ENCODE results near the gene EPS8L3. TPM values are rescaled to one million over a fixed set of nuclear protein-coding genes. Genes with fewer than 3 reads are reported as not detected.

The EPS8L3 gene
- total and polyA plus RNA-seq, 4 donors, result 0.09 to 0.38 (median 0.15) TPM; not detected in 1

- H3K9ac ChIP-seq (ENCODE audit: low read depth in 1 of 2, low read length in 2 of 2), result no peak overlapping the region
- H3K4me1 ChIP-seq (ENCODE audit: control insufficient read depth in 4 of 4, insufficient read depth in 4 of 4, low read length in 3 of 4), result no peaks in the 10 kb centered on the region
These were observed 38.0 kb upstream of the EPS8L3 start for GRCh38 chr1:109801791-109802135.

DNA sequence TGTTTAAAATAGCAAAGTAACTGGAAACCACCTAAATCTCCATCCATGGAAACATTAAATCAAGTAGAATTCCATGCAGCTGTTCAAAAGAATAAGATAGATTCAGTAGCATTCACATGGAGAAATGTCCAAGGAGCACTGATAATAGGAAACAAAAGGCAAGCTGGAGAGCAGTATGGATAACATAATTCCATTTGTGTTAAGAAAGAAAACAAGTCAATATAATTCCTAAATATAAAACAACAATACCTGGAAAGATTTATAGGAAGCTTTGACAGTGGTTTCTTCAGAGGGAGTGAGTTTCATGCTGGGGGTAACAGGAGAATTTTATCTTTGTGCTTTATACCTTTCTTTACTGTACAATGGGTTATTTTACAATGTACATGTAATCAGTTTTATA is 36.6 kb upstream of the EPS8L3 start:
- no peak for DNase-seq (ENCODE audit: low spot score)
- TF ChIP-seq RAD21 (IDR thresholded peaks at IDR 0.05), result no peak
- TF ChIP-seq FOXA2 (IDR thresholded peaks at IDR 0.05), result no peak
- no peak for TF ChIP-seq GABPA (IDR thresholded peaks at IDR 0.05 in 1 of 2, conservative IDR thresholded peaks at IDR 0.05 in 1 of 2)
- TF ChIP-seq, protein P1, sequence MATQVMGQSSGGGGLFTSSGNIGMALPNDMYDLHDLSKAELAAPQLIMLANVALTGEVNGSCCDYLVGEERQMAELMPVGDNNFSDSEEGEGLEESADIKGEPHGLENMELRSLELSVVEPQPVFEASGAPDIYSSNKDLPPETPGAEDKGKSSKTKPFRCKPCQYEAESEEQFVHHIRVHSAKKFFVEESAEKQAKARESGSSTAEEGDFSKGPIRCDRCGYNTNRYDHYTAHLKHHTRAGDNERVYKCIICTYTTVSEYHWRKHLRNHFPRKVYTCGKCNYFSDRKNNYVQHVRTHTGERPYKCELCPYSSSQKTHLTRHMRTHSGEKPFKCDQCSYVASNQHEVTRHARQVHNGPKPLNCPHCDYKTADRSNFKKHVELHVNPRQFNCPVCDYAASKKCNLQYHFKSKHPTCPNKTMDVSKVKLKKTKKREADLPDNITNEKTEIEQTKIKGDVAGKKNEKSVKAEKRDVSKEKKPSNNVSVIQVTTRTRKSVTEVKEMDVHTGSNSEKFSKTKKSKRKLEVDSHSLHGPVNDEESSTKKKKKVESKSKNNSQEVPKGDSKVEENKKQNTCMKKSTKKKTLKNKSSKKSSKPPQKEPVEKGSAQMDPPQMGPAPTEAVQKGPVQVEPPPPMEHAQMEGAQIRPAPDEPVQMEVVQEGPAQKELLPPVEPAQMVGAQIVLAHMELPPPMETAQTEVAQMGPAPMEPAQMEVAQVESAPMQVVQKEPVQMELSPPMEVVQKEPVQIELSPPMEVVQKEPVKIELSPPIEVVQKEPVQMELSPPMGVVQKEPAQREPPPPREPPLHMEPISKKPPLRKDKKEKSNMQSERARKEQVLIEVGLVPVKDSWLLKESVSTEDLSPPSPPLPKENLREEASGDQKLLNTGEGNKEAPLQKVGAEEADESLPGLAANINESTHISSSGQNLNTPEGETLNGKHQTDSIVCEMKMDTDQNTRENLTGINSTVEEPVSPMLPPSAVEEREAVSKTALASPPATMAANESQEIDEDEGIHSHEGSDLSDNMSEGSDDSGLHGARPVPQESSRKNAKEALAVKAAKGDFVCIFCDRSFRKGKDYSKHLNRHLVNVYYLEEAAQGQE (IDR thresholded peaks at IDR 0.05), result no peak
- TF ChIP-seq, protein P2, sequence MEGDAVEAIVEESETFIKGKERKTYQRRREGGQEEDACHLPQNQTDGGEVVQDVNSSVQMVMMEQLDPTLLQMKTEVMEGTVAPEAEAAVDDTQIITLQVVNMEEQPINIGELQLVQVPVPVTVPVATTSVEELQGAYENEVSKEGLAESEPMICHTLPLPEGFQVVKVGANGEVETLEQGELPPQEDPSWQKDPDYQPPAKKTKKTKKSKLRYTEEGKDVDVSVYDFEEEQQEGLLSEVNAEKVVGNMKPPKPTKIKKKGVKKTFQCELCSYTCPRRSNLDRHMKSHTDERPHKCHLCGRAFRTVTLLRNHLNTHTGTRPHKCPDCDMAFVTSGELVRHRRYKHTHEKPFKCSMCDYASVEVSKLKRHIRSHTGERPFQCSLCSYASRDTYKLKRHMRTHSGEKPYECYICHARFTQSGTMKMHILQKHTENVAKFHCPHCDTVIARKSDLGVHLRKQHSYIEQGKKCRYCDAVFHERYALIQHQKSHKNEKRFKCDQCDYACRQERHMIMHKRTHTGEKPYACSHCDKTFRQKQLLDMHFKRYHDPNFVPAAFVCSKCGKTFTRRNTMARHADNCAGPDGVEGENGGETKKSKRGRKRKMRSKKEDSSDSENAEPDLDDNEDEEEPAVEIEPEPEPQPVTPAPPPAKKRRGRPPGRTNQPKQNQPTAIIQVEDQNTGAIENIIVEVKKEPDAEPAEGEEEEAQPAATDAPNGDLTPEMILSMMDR (IDR thresholded peaks at IDR 0.05; ENCODE audit: low read depth, low read length, missing input control), result no peak
- TF ChIP-seq, protein P3, sequence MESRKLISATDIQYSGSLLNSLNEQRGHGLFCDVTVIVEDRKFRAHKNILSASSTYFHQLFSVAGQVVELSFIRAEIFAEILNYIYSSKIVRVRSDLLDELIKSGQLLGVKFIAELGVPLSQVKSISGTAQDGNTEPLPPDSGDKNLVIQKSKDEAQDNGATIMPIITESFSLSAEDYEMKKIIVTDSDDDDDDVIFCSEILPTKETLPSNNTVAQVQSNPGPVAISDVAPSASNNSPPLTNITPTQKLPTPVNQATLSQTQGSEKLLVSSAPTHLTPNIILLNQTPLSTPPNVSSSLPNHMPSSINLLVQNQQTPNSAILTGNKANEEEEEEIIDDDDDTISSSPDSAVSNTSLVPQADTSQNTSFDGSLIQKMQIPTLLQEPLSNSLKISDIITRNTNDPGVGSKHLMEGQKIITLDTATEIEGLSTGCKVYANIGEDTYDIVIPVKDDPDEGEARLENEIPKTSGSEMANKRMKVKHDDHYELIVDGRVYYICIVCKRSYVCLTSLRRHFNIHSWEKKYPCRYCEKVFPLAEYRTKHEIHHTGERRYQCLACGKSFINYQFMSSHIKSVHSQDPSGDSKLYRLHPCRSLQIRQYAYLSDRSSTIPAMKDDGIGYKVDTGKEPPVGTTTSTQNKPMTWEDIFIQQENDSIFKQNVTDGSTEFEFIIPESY (IDR thresholded peaks at IDR 0.05), result no peak
- TF ChIP-seq JUND (IDR thresholded peaks at IDR 0.05), result no peak
- no peak for TF ChIP-seq SP1 (IDR thresholded peaks at IDR 0.05)
- TF ChIP-seq RXRA (IDR thresholded peaks at IDR 0.05), result no peak
- no peak for TF ChIP-seq FOXA1 (IDR thresholded peaks at IDR 0.05)
- TF ChIP-seq NR2F2 (IDR thresholded peaks at IDR 0.05), result no peak
- no peak for TF ChIP-seq EGR1 (IDR thresholded peaks at IDR 0.05; ENCODE audit: low read depth in 2 of 2)
- no peak for TF ChIP-seq HNF4A (conservative IDR thresholded peaks at IDR 0.05)
- TF ChIP-seq ATF3 (IDR thresholded peaks at IDR 0.05), result no peak
- Histone ChIP-seq H3K4me1 (ENCODE audit: control insufficient read depth in 4 of 4, insufficient read depth in 4 of 4, low read length in 3 of 4) (no peaks in the 10 kb centered on the region), H3K27ac (ENCODE audit: low read depth in 1 of 2, low read length in 2 of 2) (no peak overlapping the region), H3K9ac (ENCODE audit: low read depth in 1 of 2, low read length in 2 of 2) (no peak overlapping the region), H3K27me3 (ENCODE audit: control insufficient read depth in 4 of 4, insufficient read depth in 4 of 4, low read length in 3 of 4) (no peaks in the 10 kb centered on the region), H3K4me3 (ENCODE audit: low read depth in 1 of 3, low read length in 3 of 3) (no peak overlapping the region), H3K9me3 (ENCODE audit: control insufficient read depth in 4 of 4, low read length in 3 of 4) (no peaks in the 10 kb centered on the region), H3K36me3 (ENCODE audit: control insufficient read depth in 4 of 4, insufficient read depth in 3 of 4, low read depth in 1 of 4, low read length in 3 of 4) (no peaks in the 10 kb centered on the region)

More at GRCh38 chr1:109801791-109802135, 38.0 kb upstream of the EPS8L3 start:
- Histone ChIP-seq H3K9me3 (ENCODE audit: control insufficient read depth in 4 of 4, low read length in 3 of 4) (no peaks in the 10 kb centered on the region), H3K36me3 (ENCODE audit: control insufficient read depth in 4 of 4, insufficient read depth in 3 of 4, low read depth in 1 of 4, low read length in 3 of 4) (no peaks in the 10 kb centered on the region), H3K27ac (ENCODE audit: low read depth in 1 of 2, low read length in 2 of 2) (no peak overlapping the region), H3K27me3 (ENCODE audit: control insufficient read depth in 4 of 4, insufficient read depth in 4 of 4, low read length in 3 of 4) (no peaks in the 10 kb centered on the region), H3K4me3 (ENCODE audit: low read depth in 1 of 3, low read length in 3 of 3) (no peak overlapping the region)
- no peak for TF ChIP-seq HNF4G (IDR thresholded peaks at IDR 0.05)
- TF ChIP-seq TAF1 (conservative IDR thresholded peaks at IDR 0.05), result no peak
- TF ChIP-seq EGR1 (IDR thresholded peaks at IDR 0.05; ENCODE audit: low read depth in 2 of 2), result no peak
- no peak for TF ChIP-seq FOXA2 (IDR thresholded peaks at IDR 0.05)
- no peak for TF ChIP-seq GABPA (IDR thresholded peaks at IDR 0.05 in 1 of 2, conservative IDR thresholded peaks at IDR 0.05 in 1 of 2)
- DNase-seq (ENCODE audit: low spot score), result no peak
- 86% methylated on average over 3 of the region's 3 CpGs for WGBS

Measured in liver (tissue), 9 donors.